ENCODE measurements around the gene KRTAP10-9.
"Not testable (repeated sequence)": the region's sequence is repeated elsewhere in the genome, so short reads cannot be mapped to it uniquely, and the experiment has no call there.

- TF ChIP-seq, protein P1, sequence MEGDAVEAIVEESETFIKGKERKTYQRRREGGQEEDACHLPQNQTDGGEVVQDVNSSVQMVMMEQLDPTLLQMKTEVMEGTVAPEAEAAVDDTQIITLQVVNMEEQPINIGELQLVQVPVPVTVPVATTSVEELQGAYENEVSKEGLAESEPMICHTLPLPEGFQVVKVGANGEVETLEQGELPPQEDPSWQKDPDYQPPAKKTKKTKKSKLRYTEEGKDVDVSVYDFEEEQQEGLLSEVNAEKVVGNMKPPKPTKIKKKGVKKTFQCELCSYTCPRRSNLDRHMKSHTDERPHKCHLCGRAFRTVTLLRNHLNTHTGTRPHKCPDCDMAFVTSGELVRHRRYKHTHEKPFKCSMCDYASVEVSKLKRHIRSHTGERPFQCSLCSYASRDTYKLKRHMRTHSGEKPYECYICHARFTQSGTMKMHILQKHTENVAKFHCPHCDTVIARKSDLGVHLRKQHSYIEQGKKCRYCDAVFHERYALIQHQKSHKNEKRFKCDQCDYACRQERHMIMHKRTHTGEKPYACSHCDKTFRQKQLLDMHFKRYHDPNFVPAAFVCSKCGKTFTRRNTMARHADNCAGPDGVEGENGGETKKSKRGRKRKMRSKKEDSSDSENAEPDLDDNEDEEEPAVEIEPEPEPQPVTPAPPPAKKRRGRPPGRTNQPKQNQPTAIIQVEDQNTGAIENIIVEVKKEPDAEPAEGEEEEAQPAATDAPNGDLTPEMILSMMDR (IDR thresholded peaks at IDR 0.05; ENCODE audit: insufficient read depth, low read depth, low read length), result not testable (repeated sequence)
- TF ChIP-seq EZH2 (IDR thresholded peaks at IDR 0.05; ENCODE audit: insufficient read depth, low read length), result not testable (repeated sequence)
Measured at GRCh38 chr21:44591801-44592130, 35.1 kb upstream of the KRTAP10-9 start.

Measured in astrocyte (in vitro differentiated cells and primary cell).